Activated CD8-positive, alpha-beta T cell treated with anti-CD3 and anti-CD28 coated beads for 36 hours (primary cell): Measurements from ENCODE around the gene SIGLEC15. TPM values are rescaled to one million over a fixed set of nuclear protein-coding genes. Genes with fewer than 3 reads are reported as not detected.
"Not testable (repeated sequence)": the region's sequence is repeated elsewhere in the genome, so short reads cannot be mapped to it uniquely, and the experiment has no call there.

Experiments used
- ATAC-seq: fragments of 200-7000 bp; cut with Tn5 transposase; one replicate; pipeline ENCODE4 v1.10.0; 2021; ENCODE audit warnings: mild to moderate bottlenecking, moderate library complexity
- CTCF ChIA-PET: fragments of 350-600 bp; sonication (Branson Sonifier 250); formaldehyde crosslinking; loops from one replicate; lab custom pipeline; 2021; ENCODE audit warnings: antibody characterized with exemption; lab: Charles Lee
- POLR2A ChIA-PET: fragments of 350-600 bp; sonication (Branson Sonifier 250); formaldehyde crosslinking; loops from one replicate; lab custom pipeline; 2021; ENCODE audit warnings: antibody characterized with exemption; lab: Charles Lee
- DNase-seq: peaks from one replicate; pipeline ENCODE4 v3.0.0-alpha.2; 2020
- H3K27ac Mint-ChIP-seq: one replicate; pipeline ENCODE4 v1.8.0; 2021; ENCODE audit warnings: mild to moderate bottlenecking, mixed read lengths
- H3K27me3 Mint-ChIP-seq: one replicate; pipeline ENCODE4 v1.8.0; 2021; ENCODE audit warnings: mixed read lengths
- H3K36me3 Mint-ChIP-seq: one replicate; pipeline ENCODE4 v1.8.0; 2021; ENCODE audit warnings: low read depth, mixed read lengths
- H3K4me1 Mint-ChIP-seq: one replicate; pipeline ENCODE4 v1.8.0; 2021; ENCODE audit warnings: low read depth, mixed read lengths
- H3K4me3 Mint-ChIP-seq: one replicate; pipeline ENCODE4 v1.8.0; 2021; ENCODE audit warnings: mild to moderate bottlenecking, moderate library complexity, mixed read lengths
- H3K9me3 Mint-ChIP-seq: one replicate; pipeline ENCODE4 v1.8.0; 2021; ENCODE audit warnings: mixed read lengths
- intact Hi-C: fragments of 100-400 bp; cut with micrococcal nuclease; formaldehyde crosslinking; loops from one replicate; pipeline ENCODE4 v1.10.0; 2022
- total RNA-seq, 2 experiments: library from RNA; stranded (reverse); gene quantifications; one replicate each; pipeline ENCODE4 v1.2.3, GENCODE V29; 2021
- TF ChIP-seq, protein P1 (sequence below): fragments of 200-600 bp; IDR thresholded peaks from one replicate; pipeline ENCODE4 v1.8.0; 2022; ENCODE audit warnings: antibody characterized with exemption, mild to moderate bottlenecking

Gene SIGLEC15
- total RNA-seq, 2 experiments from 2014 or later, result not detected

DNA sequence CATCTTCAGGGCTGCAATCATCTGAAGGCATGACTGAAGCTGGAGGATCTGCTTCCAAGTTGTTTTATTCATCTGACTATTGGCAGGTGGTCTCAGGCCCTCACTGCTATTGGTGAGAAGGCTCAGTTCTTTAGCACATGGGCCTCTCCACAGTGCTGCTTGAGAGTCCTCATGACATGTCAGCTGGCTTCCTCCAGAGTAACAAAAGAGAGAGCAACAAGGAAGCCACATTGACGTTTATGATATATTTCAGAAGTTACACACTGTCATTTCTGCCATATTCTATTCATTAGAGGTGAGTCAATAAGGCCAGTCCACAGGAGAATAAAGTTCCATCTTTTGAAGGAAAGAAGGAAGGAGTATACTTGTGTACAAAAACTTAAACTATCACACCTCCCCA, 7.9 kb upstream of the SIGLEC15 start:
- H3K36me3 Mint-ChIP-seq, result no peaks in the 10 kb centered on the region
- H3K27me3 Mint-ChIP-seq, result peaks cover 7% of the 10 kb centered on the region
- H3K27ac Mint-ChIP-seq, result no peak overlapping the region
- H3K4me1 Mint-ChIP-seq, result no peaks in the 10 kb centered on the region
- peak; percentile 34 for ATAC-seq
- TF ChIP-seq, protein P1, sequence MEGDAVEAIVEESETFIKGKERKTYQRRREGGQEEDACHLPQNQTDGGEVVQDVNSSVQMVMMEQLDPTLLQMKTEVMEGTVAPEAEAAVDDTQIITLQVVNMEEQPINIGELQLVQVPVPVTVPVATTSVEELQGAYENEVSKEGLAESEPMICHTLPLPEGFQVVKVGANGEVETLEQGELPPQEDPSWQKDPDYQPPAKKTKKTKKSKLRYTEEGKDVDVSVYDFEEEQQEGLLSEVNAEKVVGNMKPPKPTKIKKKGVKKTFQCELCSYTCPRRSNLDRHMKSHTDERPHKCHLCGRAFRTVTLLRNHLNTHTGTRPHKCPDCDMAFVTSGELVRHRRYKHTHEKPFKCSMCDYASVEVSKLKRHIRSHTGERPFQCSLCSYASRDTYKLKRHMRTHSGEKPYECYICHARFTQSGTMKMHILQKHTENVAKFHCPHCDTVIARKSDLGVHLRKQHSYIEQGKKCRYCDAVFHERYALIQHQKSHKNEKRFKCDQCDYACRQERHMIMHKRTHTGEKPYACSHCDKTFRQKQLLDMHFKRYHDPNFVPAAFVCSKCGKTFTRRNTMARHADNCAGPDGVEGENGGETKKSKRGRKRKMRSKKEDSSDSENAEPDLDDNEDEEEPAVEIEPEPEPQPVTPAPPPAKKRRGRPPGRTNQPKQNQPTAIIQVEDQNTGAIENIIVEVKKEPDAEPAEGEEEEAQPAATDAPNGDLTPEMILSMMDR, result no peak
- intact Hi-C loops, result no loop called here
- peaks cover 11% of the 10 kb centered on the region for H3K9me3 Mint-ChIP-seq
- no peak for DNase-seq
- ChIA-PET POLR2A (no interaction called here), CTCF (no interaction called here)
- H3K4me3 Mint-ChIP-seq, result no peak overlapping the region

DNA sequence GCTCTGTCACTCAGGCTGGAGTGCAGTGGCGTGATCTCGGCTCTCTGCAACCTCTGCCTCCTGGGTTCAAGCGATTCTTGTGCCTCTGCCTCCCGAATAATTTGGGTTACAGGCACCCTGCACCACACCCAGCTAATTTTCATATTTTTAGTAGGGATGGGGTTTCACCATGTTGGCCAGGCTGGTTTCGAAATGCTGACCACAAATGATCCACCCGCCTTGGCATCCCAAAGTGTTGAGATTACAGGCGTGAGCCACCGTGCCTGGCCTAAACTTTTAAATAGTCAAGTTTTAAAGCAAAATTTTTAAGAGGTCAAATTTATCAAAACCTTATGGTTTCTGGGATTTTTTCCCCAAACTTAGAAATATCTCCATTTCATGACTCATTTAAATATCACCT, 6.7 kb upstream of the SIGLEC15 start:
- CTCF ChIA-PET, POLR2A ChIA-PET: not testable (repeated sequence)

DNA sequence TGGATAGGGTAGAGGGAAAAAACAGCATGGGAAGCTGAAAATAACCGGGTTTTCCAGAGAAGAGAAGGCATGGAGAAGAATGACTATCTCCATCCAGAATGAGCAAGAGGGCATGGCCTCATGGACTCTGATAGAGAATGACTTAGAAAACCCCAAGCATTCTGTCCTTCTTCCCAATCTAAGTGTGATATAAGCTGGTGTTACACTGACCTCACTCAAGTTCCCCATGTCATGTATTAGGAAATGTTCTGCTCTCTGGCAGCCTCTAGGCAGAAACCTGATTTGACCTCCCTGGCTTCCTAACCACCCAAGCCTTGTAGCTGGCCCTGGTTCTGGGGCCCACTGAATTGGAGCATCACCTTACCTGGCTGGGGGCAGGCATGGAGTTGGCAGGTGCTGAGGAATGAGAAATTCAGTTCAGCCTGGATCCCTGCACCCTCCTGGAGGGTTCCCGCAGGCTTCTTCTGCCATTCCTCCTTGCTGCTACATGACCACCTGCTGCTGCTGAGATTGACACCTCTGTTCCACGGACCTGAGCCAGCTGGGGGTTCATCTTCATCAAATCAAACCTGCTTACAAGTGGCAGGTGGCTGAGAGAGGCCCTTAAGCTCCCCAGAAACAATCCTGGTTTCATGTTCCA, 5.2 kb upstream of the SIGLEC15 start:
- Mint-ChIP-seq H3K9me3 (peaks cover 11% of the 10 kb centered on the region), H3K36me3 (no peaks in the 10 kb centered on the region), H3K4me1 (peaks cover 6% of the 10 kb centered on the region), H3K4me3 (no peak overlapping the region), H3K27ac (no peak overlapping the region), H3K27me3 (peaks cover 7% of the 10 kb centered on the region)
- intact Hi-C loops, result no loop called here
- no peak for DNase-seq
- ChIA-PET CTCF (no interaction called here), POLR2A (interaction anchor here (0.8 kb wide), 1 partner anchor 10 kb away, joined by 3 read pairs; no protein-coding TSS in a partner anchor)
- TF ChIP-seq, protein P1, result no peak
- no peak for ATAC-seq

More for the DNA sequence above, 6.7 kb upstream of the SIGLEC15 start:
- DNase-seq, H3K4me3 Mint-ChIP-seq, H3K36me3 Mint-ChIP-seq, ATAC-seq, H3K27ac Mint-ChIP-seq, H3K27me3 Mint-ChIP-seq, intact Hi-C loops, H3K4me1 Mint-ChIP-seq: not testable (repeated sequence)
- H3K9me3 Mint-ChIP-seq, result peaks cover 11% of the 10 kb centered on the region

DNA sequence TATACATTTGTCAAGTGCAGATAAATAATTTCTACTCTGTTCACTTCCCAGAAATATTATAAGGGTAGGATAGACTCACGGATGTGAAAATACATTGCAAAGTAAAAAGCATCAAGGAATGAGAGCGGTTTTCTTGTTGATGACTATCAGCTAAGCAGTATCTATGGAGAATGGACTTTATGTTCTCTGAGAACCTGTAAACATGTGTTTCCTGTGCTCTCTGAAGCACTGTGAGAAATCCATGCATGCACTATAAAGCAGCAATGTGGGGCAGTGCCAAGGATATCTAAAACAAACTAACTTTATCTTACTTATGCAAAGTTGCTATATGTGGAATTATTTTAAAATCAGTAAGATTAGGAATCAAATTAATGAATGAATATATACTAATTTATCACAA, 4.4 kb upstream of the SIGLEC15 start:
- Mint-ChIP-seq H3K36me3 (no peaks in the 10 kb centered on the region), H3K27ac (no peak overlapping the region), H3K4me1 (peaks cover 11% of the 10 kb centered on the region), H3K9me3 (peaks cover 11% of the 10 kb centered on the region), H3K27me3 (peaks cover 7% of the 10 kb centered on the region), H3K4me3 (no peak overlapping the region)
- TF ChIP-seq, protein P1, result no peak
- DNase-seq (no peak), ATAC-seq (no peak)
- POLR2A ChIA-PET, result no interaction called here
- CTCF ChIA-PET, result interaction anchor here (1.0 kb wide), 1 partner anchor 14 kb away, joined by 3 read pairs; no protein-coding TSS in a partner anchor
- intact Hi-C loops, result no loop called here

DNA sequence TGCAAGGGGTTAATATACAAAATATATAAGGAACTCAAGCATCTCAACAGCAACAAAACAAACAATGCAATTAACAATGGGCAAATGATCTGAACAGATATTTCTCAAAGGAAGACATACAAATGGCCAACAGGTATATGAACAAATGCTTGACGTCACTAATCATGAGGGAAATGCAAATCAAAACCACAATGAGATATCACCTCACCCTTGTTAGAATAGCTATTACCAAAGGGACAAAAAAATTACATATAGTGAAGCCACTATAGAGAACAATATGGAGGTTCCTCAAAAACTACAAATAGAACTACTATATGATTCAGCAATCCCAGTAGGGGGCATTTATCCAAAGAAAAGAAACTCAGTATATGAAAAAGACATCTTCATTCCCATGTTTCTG, 3.8 kb upstream of the SIGLEC15 start:
- POLR2A ChIA-PET, result no interaction called here
- DNase-seq (no peak), ATAC-seq (no peak)
- no peak overlapping the region for H3K27ac Mint-ChIP-seq
- no peaks in the 10 kb centered on the region for H3K36me3 Mint-ChIP-seq
- H3K4me1 Mint-ChIP-seq, result peaks cover 11% of the 10 kb centered on the region
- peaks cover 5% of the 10 kb centered on the region for H3K9me3 Mint-ChIP-seq
- TF ChIP-seq, protein P1, result no peak
- peaks cover 7% of the 10 kb centered on the region for H3K27me3 Mint-ChIP-seq
- H3K4me3 Mint-ChIP-seq, result no peak overlapping the region
- intact Hi-C loops, result no loop called here
- CTCF ChIA-PET, result interaction anchor here (1.0 kb wide), 1 partner anchor 14 kb away, joined by 3 read pairs; no protein-coding TSS in a partner anchor
